Activated gamma-delta T cell treated with Interleukin-2 at 50 U/mL for 16 hours (primary cell): ENCODE measurements around the gene ESF1.

Source experiments
- DNase-seq: peaks from one replicate; pipeline ENCODE4 v3.0.0-alpha.2; 2020

Gene ESF1

GRCh38 chr20:13784893-13785715 is at the start of gene ESF1, which contains the start of gene NDUFAF5:
ESF1 (minus strand) TSS chr20:13784919; CDS start chr20:13783140, 1,779 bp downstream.
NDUFAF5 (plus strand) TSS chr20:13785028; CDS start chr20:13785069, 41 bp downstream.
- DNase-seq, result peak; percentile 90

DNA sequence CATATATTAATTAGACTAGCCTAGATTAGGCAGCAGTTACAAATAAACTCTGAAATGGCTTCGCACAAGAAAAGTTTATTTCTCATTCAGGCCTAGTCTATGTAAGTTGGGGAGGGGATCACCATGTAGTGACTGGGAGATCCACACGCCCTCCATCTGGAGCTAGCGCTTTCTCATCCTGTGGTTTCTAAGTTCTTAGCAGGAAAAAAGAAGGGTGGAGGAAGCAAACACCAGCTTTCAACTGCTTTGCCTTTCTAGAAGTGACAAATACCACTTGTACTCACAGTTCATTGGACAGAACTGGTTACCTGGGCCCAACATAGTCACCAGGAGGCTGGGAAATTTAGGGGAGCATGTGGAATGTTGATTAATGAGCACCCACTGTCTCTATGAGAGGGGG is 46.8 kb upstream of the ESF1 start:
- DNase-seq, result no peak

GRCh38 chr20:13825465-13825864 is 40.7 kb upstream of the ESF1 start:
- DNase-seq, result no peak

- DNase-seq, result no peak
These were observed 39.7 kb upstream of the ESF1 start for GRCh38 chr20:13824459-13824858.

GRCh38 chr20:13822459-13822858 is 37.7 kb upstream of the ESF1 start:
- no peak for DNase-seq

- DNase-seq, result no peak
These were observed 37.2 kb upstream of the ESF1 start for GRCh38 chr20:13821876-13822275.

- DNase-seq, result no peak
These were observed 35.3 kb upstream of the ESF1 start for GRCh38 chr20:13819885-13820645.

- no peak for DNase-seq
These were observed 32.6 kb upstream of the ESF1 start for GRCh38 chr20:13817342-13817741.

DNA sequence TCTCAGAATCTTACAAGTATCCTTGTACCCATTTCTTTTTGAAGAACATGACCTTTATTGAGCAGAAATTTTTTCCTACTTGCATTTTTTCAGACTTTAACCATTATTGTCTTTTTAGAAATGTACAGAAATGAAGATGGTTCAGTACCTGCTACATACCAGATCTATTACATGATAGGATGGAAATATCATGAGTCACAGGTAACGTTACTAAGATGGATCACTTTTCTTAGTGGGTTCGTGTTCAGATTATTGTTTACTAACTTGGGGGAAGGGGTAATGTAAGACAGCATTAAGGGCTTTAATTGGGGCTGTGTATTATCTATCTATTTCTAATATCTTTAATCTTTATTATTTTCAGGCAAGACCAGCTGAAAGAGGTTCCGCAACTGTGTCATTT is 32.0 kb upstream of the ESF1 start:
- DNase-seq, result no peak

DNA sequence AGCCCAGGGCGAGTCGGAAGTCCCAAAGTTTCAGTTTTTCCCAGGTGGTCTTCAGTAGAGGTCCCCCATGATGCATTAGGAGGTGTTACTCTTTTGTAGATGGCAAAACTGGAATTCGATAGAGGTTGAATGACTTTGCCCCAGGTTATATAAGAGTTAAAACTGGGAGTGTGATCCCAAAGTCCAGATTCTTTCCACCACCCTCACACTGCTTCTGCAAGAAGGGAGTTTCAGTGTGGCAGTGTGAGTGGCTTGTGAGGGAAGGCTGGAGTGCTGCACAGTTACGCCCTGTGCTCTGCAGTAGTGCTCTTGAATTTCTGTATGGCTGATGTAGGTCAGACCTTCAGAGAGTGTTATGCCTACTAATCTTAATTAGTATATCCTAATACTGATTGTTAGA is 30.0 kb upstream of the ESF1 start:
- DNase-seq, result no peak

DNA sequence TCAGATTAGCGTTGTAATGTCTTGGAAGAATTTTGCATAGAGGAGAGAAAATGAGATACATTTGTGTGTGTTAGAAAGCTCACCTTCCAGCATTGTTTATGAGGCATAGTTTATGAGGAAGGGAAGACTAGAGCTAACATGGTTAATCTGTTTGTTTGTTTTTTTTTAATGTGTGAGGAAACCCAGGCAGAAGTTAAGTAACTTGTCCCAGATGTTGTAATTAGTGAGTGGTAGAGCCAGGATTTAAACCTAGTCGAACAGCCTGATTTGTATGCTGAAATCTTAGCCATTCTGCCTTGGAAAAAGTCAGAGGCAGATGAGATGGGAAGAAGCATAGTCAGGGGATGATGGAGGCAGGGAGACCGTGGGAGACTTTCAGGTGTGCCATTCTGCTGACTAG is 29.2 kb upstream of the ESF1 start:
- DNase-seq, result no peak

DNA sequence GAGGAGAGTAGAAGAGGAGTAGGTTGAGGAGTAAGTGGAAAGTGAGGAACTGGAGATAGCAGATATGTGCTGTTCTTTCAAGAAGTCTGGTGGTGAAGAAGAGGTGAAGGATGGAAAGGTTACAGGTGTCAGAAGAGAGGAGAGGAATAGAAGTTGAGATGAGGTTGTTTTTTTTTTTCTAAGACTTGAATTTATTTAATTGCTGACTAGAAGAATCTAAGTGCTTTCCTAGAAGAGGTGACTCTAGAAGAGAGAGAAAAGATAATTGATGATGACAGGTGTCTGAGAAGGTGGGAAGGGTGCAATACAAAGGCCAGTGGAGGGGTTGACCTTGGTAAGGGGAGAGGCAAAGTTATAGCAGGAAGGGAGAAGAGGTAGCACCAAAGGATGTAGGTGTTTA is 25.7 kb upstream of the ESF1 start:
- no peak for DNase-seq

DNA sequence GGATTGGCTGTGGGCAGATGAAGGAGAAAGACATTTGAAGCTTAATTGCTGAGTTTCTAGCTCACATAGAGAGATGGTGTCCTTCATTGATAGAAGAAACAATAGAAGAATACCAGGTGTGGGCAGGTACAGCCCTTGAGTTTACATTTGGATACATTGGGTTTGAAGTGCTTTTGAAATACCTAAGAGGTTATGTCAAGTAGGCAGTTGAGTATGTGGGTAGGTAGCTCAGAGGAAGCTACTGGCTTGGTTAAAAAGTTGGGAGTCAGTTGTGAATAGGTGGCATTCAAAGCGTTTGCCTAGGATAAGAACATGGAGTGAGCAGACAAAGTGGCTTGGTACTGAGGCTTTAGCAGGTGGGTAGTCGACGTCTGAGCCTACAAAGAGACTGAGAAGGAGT is 25.1 kb upstream of the ESF1 start:
- no peak for DNase-seq

DNA sequence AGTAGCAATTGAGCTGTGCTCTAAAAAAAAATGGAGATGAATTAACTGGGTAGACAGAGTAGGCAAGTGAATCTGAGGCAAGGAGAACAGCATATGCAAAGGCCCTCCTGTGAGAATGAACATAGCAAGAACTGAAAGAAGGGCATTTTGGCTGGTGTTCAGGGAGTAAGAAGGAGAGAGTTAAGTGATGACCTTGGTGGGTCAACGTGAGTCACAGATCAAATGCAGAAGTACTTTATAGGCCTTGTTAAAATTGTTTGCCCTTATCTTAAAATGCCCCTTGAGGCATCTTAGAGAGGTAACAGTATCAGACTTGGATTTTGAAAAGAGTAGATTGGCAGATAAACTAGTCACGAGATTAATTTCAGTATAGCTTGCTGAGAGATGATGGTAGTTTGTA is 24.7 kb upstream of the ESF1 start:
- no peak for DNase-seq

DNA sequence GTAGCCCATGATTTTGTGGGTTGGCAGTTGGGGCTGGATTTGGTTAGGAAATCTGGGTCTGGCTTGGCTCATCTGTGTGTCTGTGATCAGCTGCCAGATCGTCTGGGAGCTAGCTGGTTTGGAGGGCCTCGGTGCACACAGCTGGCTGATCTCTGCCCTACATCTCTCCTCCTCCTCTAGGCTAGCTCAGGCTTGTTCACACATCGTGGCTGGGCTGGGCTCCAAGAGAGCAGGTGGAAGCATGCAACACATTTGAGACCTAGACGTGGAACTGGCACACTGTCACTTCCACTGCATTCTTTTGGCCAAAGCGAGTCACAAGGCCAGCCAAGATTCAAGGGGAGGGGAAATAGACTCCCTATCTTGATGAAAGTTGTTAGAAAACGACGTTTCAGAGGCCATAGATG is 16.0 kb upstream of the ESF1 start:
- no peak for DNase-seq

DNA sequence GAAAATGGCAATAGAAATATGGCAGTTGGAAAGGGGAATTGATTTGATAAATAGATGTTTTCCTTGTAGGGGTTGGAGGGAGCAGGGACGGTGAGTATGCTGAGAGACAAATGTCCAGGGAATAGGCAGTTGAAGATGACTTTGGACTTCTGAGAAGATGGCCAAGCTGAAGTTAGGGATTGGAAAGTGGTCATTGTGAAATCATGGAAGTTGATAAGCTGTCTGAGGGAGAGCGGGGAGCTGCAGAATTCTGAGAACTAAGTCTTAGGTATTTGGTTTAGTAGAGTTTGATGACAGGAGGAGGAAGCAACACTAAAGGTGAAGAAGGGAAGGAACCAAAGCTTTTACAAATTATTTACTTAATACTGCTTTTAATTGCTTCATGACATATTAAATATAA is 15.3 kb upstream of the ESF1 start:
- DNase-seq, result no peak

GRCh38 chr20:13799040-13799439 is 14.3 kb upstream of the ESF1 start:
- no peak for DNase-seq

DNA sequence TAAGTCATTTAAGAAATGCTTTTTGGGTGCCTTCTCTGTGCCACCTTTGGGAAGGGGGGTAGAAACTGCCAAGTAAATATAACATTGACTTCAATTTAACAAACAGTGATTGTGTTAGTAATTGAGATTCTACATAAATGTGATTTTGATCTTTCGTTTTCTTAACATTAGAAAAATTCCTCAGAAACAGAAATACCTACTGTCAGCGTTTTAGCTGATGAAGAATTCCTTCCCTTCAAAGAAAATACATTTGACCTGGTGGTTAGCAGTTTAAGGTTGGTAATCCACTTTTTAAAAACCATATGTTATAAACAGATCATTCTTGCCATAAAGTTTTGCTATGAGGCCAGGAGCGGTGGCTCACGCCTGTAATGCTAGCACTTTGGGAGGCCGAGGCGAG is 9.9 kb upstream of the ESF1 start:
- DNase-seq, result no peak

DNA sequence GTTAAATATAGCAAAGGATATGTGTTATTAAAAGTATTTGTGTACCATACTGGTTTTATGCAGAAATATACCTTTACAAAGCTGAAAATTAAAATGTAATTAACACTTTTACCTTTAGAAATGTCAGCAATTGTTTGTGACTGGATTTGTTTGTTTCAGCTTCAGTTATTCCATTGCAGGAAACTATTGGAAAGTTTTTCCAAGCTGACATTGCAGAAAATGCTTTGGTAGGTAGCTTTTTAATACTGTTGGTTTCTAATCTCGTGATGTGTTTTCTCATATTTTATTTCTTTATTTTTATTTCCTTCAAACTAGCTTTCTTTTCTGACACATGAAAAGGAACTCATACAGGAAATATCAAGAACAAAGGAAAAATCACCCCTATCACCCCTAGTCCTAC is 8.3 kb upstream of the ESF1 start:
- no peak for DNase-seq

GRCh38 chr20:13791540-13792459 is 7.1 kb upstream of the ESF1 start:
- no peak for DNase-seq

- no peak for DNase-seq
These were observed 6.0 kb upstream of the ESF1 start for GRCh38 chr20:13790708-13791107.

- peak; percentile 10 for DNase-seq
These were observed 3.6 kb upstream of the ESF1 start for GRCh38 chr20:13788167-13788834.
